ENCODE data around the gene ZNF41.

The ZNF41 gene

GRCh38 chrX:47489507-47490275 lies 6.7 kb upstream of the ZNF41 start:
- DNase-seq = no peak

- no peak for DNase-seq
These were observed 1.9 kb upstream of the ZNF41 start for GRCh38 chrX:47484885-47485284.

GRCh38 chrX:47483306-47484268 lies 565 bp upstream of the ZNF41 start:
- no peak for DNase-seq

GRCh38 chrX:47482065-47482511 lies 934 bp downstream of the ZNF41 start:
- peak; percentile 3 for DNase-seq

GRCh38 chrX:47481160-47481559 lies 1.9 kb downstream of the ZNF41 start:
- no peak for DNase-seq

GRCh38 chrX:47480576-47480975 lies 2.4 kb downstream of the ZNF41 start:
- no peak for DNase-seq

- DNase-seq = no peak
These were observed 7.5 kb downstream of the ZNF41 start for GRCh38 chrX:47475476-47475875.

GRCh38 chrX:47467106-47467505 lies 15.9 kb downstream of the ZNF41 start:
- DNase-seq = no peak

- no peak for DNase-seq
These were observed 22.5 kb downstream of the ZNF41 start for GRCh38 chrX:47460561-47460960.

- no peak for DNase-seq
These were observed 24.5 kb downstream of the ZNF41 start for GRCh38 chrX:47458528-47458927.

GRCh38 chrX:47456080-47456479 lies 26.9 kb downstream of the ZNF41 start:
- no peak for DNase-seq

GRCh38 chrX:47452112-47452511 lies 30.9 kb downstream of the ZNF41 start:
- DNase-seq = no peak

- no peak for DNase-seq
These were observed 34.7 kb downstream of the ZNF41 start for GRCh38 chrX:47448165-47448806.

- DNase-seq = no peak
These were observed 35.4 kb downstream of the ZNF41 start for GRCh38 chrX:47447607-47448006.

GRCh38 chrX:47446971-47447370 lies 36.1 kb downstream of the ZNF41 start:
- no peak for DNase-seq

- DNase-seq = no peak
These were observed 36.6 kb downstream of the ZNF41 start for GRCh38 chrX:47446431-47446830.

- DNase-seq = no peak
These were observed 52.1 kb downstream of the ZNF41 start for GRCh38 chrX:47430925-47431324.

- no peak for DNase-seq
These were observed 60.6 kb downstream of the ZNF41 start for GRCh38 chrX:47422444-47422843.

- no peak for DNase-seq
These were observed 62.1 kb downstream of the ZNF41 start for GRCh38 chrX:47420962-47421361.

- no peak for DNase-seq
These were observed 62.8 kb downstream of the ZNF41 start for GRCh38 chrX:47420265-47420664.

GRCh38 chrX:47413179-47413594 lies 69.8 kb downstream of the ZNF41 start:
- DNase-seq = no peak

Data from stimulated activated CD4-positive, alpha-beta T cell treated with anti-CD3 and anti-CD28 coated beads, Interleukin-4, amount 100 ng/mL, for 24 hours (primary cell).